ENCODE measurements around the gene INS.

Gene INS

DNA sequence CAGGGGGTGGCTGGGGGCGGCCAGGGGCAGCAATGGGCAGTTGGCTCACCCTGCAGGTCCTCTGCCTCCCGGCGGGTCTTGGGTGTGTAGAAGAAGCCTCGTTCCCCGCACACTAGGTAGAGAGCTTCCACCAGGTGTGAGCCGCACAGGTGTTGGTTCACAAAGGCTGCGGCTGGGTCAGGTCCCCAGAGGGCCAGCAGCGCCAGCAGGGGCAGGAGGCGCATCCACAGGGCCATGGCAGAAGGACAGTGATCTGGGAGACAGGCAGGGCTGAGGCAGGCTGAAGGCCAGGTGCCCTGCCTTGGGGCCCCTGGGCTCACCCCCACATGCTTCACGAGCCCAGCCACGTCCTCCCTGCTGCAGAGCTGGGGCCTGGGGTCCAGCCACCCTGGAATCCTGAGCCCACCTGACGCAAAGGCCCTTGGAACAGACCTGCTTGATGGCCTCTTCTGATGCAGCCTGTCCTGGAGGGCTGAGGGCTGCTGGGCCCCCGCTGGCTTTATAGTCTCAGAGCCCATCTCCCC is at the start of gene INS:
INS (minus strand) TSS at position 474 of the 524 bp plus-strand sequence; CDS start at position 236, 238 bp downstream.
- DNase-seq = peak; percentile 58

DNA sequence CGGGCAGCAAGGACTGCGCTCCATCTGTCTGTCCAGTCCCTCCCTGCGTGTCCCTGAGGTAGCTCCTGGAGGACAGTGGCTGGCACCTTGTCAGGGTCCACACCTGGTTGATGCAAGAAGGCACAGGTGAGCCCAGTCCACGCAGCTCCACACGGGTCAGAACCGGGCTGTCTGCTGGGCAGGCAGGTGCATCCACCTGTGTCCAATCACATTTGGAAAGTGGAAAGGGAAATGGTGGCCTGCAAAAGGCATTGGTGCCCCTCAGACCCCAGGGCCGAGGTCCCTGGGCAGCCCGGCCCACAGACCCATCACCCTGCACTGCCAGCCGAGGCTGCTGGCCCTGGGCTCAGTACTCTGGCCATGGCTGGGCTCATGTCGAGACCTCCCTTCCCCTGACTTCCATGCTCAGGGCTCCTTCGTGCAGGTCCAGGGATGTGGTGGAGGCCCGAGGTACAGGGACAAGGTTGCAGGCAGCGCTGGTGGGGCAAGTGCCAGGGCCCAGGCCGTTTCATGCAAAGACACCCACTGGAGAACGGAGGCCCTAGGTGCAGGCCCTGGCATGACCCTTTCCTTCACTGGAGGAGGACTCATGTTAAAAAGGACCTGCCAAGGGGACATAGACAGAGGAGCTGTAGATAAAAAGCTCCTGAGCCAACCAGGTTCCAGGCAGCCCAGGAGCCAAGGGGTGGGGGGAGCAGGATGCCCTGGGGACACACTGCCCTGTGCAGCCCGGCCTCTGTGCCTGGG is 49.5 kb upstream of the INS start:
- no peak for DNase-seq

DNA sequence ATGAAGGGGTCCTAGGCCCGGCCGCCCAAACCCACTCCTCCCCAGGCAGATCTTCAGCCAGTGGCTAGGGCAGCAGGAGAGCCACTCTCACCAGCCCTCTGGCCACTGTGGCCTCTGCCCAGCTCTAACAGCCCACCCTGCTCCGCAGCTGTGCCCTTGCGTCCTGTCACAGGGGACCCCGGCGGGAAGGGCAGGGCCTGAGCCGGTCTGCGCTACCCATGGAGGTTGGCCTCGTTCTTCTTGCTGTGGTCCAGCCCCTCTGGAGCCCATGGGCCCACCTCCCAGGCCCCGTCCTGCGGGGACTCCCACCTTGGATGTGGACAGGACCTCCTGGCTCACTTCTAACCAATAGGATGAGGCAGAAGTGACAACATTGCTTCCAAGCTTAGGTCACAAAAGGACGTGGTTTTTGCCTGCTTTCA is 48.9 kb upstream of the INS start:
- no peak for DNase-seq

DNA sequence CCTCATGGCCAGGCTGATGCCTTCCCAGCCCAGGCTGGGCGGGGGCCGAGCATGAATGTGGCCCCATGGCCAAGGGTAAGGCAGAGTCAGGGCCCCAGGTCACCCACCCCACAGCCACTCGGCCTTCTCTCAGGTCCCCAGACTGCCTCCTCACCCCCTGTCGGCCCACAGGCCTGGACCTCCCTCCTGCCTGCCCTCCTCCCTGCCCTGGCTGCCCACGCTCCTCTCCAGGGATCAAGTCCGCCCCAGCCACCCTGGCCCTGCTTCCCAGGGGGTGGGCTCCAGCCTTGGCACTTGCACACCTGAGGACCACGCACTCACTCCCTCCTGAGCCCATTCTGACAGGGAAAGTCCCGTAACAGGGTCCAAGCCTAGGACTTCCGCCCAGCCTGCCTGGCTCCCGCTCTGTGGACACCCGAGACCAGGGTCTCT is 48.4 kb upstream of the INS start:
- DNase-seq = no peak

DNA sequence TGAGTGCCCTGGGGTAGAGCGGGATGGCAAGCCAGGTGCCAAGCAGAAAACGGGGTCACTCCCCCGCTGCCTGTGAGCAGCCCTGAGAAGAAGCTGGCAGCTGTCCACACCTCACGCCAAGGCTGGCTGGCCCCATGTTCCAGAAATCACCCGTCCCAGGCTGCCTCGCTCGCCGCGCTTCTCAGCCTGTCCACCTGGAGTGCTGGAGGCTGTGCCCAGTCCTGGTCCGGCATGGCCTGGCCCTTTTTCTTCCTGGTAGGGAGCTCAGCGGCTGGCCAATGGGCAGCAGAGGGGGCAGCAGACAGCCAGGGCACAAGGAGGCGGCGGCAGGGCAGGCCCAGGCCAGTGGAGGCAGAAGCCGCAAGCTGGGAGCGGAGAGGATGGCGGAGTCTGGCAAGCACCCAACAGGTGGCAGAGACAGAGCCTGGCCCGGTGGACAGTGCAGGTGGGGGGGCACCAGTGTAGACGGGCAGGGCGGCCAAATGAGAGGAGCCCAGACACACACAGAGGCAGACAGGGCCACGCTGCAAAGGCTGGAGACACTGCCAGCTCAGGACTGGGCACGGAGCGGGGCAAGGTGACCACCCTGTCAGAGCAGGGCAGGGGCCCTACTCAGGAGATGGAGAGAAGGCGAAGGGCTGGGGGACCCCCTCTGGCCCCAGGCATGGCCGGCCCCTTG is 47.8 kb upstream of the INS start:
- DNase-seq = no peak

DNA sequence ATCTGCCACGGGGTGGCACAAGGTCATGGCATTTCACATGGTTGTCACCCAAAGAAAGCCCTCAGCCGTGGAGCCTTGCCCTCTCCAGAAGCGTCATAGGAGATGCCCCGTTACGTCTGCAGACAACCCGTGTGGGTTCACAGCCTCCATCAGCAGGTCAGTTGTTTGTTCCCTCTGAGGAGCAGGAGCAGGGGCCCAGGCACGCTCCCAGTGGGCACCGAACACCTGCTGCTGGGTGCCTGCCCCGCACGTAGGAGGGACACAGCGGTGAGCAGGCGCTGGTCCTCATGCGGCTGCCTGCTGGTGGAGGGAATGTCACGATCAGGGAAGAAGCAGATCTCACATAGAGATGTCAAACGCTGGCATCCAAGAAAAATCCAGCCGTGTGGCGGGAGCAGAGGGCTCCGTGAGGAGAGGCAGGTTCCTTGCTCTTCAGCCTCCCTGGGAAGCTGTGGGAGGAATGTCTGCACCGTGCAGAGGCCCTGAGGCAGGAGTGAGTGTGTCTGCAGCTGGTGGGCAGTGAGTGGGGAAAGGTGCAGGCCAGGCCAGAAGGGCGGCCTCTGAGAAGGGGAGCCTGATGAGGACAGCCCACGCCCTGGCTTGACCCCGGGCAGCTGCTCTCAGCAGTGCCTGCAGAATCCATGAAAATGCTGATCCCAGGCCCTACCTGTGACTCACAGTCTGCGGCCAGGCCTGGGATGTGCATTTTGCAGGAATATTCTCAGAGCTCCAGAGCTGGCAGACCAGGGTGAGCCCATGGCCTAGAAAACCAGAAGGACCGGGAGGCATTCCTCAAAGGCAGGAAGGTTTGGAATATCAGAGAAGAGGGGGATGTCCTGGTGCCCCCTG is 47.0 kb upstream of the INS start:
- DNase-seq = no peak

DNA sequence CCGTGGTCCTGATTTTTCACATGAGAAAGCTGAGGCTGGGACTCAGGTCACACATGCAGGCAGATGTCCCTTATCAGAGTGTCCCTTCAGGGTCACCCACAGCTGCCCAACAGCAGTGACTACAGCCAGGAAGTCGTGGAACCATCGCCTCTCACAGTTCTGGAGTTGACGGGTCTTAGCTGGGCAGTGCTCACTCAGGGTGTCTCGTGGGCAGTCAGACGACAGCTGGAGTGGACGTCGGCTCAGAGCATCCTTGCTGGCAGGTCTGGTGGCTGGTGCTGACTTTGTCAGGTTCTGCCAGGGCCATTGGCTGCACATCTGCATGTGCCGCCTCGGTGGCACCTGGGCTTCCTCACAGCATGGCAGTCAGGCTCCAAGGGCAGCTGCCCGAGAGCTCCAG is 46.2 kb upstream of the INS start:
- DNase-seq = no peak

DNA sequence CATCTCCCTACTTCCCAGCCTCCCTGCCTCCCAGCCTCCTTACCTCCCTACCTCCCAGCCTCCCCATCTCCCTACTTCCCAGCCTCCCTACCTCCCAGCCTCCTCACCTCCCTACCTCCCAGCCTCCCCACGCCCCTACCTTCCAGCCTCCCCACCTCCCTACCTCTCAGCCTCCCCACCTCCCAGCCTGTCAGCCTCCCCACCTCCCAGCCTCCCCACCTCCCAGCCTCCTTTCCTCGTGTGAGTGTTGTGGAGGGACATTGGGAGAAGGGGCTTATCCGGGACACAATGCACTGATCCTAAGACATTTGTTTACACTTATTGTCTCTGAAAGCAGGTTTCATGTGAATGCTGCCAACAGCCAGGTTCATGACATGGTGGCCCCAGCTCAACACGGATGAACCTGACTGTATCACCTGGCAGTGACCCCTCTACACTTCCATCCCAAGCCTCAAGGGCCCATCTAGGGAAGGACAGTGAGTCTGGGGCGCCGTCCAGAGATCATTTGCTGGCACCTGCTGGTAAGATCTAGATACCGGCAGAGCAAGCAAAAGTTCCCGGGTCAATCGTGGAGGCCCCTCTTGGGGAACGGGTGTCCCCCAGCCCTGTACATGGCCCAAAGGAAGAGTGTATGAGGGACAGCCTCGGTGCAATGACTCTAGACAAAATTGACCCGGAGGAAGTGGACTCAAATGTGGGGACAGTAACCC is 45.1 kb upstream of the INS start:
- no peak for DNase-seq

DNA sequence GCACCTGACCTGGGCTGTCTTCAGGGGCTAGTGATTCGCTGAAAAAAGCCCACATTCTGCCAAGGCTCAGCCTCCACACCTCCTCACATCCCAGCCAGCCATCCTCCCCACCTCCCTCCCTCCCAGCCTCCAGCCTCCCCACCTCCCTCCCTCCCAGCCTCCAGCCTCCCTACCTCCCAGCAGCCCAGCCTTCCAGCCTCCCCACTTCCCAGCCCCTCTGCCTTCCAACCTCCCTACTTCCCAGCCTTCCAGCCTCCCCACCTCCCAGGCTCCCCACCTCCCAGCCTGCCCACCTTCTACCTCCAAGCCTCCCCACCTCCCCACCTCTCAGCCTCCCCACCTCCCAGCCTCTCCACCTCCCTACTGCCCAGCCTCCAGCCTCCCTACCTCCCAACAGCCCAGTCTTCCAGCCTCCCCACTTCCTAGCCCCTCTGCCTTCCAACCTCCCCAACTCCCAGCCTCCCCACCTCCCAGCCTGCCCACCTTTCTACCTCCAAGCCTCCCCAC is 44.3 kb upstream of the INS start:
- DNase-seq = no peak

DNA sequence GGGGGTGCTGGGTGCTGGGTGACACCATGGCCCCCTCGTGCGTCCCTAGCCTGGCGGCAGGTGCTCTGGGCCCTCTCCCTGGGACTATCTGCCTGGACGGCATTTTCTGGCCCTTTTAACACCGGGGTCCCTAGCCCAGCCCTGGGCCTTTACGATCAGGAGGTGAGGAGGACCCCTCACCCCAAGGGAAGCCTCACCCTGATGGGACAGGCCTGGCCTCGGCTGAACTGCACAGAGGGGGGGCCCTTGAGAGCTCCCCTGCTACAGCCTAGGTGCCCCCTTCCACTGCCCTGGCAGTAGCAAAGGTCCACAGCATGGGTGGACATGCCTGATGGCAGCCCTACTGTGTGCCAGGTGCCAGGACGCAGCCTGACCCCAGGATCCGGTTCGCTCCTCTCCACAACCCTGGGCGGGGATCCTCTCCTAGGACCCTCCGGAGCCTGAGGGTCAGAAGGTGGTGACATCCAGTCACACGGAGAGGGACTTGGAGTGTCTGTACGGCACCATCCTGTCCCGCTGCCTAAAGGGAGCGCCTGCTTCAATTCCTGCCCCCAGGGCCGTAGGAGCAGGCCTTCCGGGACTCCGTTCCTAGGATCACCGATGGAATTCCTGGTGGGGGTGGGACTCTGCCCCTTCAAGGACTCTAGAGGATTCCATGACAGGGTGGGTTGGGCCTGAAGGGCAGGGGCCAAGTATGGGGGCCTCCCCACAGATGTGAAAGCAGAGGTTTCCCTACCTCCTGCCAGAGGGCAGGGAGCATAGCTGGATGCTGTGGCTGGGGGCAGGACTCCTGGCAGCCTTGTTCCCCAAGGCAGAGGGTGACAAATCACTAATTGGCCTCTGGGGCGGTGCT is 43.6 kb upstream of the INS start:
- no peak for DNase-seq

DNA sequence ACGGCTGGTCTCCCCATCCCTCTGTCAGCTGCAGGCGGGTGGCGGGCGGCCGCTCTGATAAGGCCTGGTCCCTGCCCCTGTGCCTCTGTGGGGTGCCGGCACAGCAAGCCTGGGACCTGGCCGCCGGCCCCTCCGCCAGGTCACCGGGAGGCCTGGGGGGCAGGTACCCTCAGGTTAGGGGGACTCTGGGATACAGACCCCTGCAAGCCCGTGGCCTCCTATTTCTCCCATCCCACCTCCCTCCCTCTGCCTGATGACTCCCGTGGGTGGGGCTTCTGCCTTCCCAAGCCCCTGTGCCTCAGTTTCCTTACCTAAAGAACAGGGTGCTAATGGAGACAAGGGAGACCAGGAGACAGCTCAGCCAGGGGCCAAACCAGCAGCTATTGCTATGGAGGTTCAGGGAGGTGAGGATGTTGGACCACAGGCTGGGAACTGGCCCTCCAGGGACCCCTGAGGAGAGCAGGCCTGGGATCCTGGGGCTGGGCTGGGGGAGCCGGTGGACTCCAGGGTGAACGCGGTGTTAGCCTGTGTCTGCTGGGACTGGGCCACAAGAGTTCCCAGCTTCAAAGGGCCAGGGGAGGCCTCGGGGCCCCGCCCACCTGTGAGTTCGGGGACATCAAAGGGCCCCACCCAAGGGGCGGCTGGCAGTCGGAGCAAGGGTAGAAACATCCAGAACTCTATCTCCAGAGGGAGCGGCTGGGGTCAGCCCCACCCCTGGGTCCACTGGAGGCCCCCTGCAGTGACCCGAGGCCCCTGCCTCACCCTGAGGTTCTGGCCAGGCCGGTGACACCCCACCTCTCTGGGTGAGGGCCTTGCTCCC is 42.6 kb upstream of the INS start:
- DNase-seq = no peak

DNA sequence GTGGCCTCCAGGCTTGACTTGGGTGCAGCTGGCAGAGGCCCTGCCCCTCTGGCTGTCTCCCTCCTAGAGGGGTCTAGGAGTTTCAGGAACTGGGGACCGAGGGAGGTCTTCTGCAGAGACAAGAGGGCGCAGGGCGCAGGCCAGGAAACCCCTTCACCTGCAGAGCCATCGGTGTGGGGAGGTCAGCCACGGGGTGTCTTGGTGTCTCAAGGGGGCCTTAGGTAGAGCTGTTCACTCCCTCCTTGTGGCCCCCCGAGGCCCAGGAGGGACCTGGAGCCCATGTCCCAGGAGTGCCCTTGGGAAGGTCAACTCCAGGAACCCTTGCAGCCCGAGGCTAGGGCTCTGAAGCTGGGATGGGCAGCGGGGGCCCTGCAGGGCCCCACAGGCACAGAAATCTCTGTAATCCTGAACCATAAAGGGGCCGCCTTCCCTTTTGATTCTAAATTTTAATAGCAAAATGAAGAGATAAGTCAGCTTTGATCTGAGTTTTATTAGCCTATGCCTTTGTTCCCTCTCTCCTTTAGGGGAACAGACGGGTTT is 42.0 kb upstream of the INS start:
- no peak for DNase-seq

DNA sequence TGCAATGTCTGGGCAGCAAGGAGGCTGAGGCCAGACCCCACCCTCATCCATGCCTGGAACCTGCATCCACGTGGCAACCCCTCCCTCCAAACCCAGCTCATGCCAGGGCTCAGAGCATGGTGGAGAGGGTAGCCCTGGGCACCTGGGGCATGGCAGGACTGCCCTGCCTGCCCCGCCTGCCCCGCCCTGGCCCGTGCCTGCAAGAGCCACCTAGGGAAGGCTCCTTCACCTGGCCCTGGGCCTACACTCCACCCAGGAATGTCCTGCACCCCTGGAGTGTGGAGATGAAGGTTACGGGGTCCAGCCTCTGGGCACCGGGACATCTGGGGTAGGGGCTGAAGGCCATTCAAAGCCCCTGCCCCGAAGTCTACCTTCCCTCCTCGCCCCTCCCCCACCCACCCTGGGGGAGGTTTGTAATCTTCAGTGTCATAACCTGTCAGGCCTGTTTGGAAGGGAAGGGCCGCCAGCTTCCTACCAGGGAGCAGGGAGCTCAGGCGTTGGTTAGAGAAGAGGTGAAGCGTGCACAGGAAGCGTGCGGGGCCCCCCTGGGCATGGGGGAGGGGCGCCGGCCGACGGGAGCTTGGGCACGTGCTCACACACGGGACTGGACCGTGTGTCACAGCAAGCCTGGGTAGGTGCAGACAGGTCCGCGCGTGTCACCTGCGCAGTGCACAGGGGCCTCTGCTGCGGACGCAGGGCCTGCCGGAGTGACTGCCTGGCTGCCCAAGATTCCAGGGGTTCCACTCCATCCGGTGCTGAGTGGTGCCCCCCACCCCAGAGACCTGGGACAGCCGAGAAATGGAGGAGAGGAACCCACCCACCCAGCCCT is 41.3 kb upstream of the INS start:
- DNase-seq = no peak

DNA sequence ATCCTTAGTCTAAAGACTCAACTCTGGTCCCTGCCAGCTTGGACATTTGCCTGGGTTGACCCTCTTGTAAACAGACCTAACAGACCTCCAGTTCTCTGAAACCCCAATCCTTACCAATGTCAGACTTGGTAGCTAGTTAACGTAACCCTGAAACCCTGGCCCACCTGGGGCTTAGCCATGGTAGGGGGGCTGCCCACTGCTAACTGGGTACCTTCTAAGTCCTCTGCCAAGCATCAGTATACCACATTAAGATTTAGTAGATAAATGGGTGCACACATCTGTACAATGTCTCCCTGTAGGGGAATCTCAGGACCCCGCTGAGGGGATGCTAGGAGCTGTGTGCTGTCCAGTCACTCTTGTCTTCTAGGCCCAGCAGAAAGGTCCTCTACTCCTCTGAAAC is 40.5 kb upstream of the INS start:
- DNase-seq = no peak

DNA sequence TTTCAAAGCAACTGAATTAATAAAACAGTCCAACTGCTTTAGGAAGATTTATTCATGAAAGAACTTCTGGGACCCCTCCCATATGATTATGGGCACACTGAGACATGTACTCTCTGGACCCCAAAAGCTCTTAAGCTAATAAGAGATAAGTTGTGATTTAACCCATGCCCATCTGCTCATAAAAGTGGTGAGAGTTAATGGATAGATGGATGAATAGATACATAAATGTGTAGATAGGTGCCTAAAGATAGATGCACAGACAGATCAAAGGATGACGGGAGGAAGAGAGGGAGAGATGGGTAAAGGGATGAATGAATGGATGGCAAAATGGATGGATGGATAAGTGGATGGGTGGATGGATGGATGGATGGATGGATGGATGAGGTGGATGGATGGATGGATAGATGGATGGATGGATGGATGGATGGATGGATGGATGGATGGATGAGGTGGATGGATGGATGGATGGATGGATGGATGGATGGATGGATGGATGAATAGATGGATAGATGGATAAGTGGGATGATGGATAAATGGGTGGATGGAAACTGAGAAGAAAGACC is 40.0 kb upstream of the INS start:
- DNase-seq = no peak

DNA sequence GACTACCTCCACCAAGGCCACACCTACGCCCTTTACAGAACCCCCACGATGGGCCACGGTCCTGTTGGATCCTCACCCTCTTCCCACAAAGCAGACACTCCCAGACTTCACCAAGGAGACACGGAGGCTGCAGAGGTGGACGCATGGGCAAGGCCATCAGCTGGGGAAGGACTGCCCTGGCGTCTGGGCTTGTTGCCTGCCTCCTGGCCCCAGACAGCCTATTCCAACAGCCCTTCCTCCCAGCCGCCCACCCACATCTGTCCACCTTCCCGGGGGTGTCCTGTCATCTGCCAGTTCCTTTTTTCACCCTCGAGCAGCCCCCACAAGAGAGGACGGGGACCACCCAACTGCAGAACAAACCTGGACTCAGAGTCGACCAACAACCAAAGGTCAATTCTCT is 39.5 kb upstream of the INS start:
- DNase-seq = no peak

DNA sequence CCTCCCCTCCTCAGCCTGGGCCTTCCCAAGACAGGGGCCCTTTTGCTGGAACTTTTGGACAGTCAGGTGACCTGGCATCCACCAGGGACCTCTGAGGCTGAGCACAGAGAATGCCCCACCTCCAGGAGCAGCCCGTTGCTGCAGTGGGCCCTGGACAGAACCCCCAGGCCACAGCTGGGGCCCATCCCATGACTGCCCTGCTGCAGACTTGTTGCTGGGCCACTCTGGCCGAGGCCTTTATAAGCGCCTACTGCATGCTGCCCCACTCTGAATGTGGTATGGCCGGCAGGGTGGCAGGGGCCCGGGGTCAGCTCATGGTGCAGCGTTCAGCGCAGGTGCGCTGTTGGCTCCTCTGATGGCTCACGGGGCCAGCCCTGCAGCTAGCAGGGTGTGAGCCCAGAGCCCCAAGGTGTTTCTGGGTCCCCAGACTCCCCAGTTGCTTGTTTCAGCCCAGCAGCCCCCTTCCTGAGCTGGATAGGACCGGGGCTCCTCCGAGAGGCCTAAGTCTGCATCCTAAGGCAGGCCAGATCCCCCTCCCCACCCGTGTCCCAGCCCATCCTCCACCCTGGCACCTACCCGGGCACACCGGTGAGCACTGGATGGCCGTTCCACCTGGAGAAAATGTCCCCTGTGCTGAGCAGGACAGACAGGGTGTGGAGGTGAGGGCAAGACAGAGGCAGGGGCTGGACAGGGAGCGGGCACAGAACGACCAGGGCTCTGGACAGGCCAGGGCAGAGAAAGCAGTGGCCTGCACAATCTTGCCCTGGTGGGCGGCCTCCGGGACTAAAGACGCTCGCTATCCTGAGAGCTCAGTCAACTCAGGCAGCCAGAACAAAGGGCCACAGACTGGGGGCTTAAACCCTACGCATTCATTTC is 38.7 kb upstream of the INS start:
- no peak for DNase-seq
